Lower lobe of right lung (tissue), 2 donors: Measurements from ENCODE around the gene DGKI. TPM values are rescaled to one million over a fixed set of nuclear protein-coding genes. Genes with fewer than 3 reads are reported as not detected.

Experiments used
- ATAC-seq, 2 donors: fragments of 200-7000 bp; cut with Tn5 transposase; one replicate each; pipeline ENCODE4 v1.9.1; 2020 to 2022; ENCODE audit warnings: mild to moderate bottlenecking in 2 of 2, moderate library complexity in 2 of 2
- DNase-seq: peaks from one replicate; pipeline ENCODE4 v3.0.0-alpha.2; 2020
- H3K27ac ChIP-seq: fragments of 200-600 bp; one replicate; pipeline ENCODE4 v1.8.0; 2022
- H3K27me3 ChIP-seq: fragments of 200-600 bp; one replicate; pipeline ENCODE4 v1.8.0; 2022; ENCODE audit warnings: low read depth
- H3K36me3 ChIP-seq: fragments of 200-600 bp; one replicate; pipeline ENCODE4 v1.8.0; 2022; ENCODE audit warnings: mild to moderate bottlenecking
- H3K4me1 ChIP-seq: fragments of 200-600 bp; one replicate; pipeline ENCODE4 v1.8.0; 2022
- H3K4me3 ChIP-seq: fragments of 200-600 bp; one replicate; pipeline ENCODE4 v1.8.0; 2022; ENCODE audit warnings: mild to moderate bottlenecking
- H3K9me3 ChIP-seq: fragments of 200-600 bp; one replicate; pipeline ENCODE4 v1.8.0; 2022
- CTCF ChIP-seq: fragments of 200-600 bp; IDR thresholded peaks from one replicate; pipeline ENCODE4 v1.8.0; 2022; ENCODE audit warnings: antibody characterized with exemption, mild to moderate bottlenecking
- intact Hi-C: fragments of 100-400 bp; cut with DNase I; formaldehyde crosslinking; loops from one replicate; pipeline ENCODE4 v1.11.0; 2022
- total RNA-seq: library from RNA; stranded (reverse); fragmentation: NEBNext Ultra II Directional; extraction: Animal tissue kit (Norgen Biotek cat#: 25700); gene quantifications from one replicate; pipeline ENCODE4 v1.2.1, GENCODE V29; 2021
- donor health status: DM: no; HTN: yes; CAD: no; lungs with severe emphysema.

Gene DGKI
- total RNA-seq, 1 donor from 2014 or later: 0.09 TPM

- no peak for TF ChIP-seq CTCF
- Histone ChIP-seq H3K27ac (no peak overlapping the region), H3K4me1 (no peaks in the 10 kb centered on the region), H3K27me3 (no peaks in the 10 kb centered on the region), H3K4me3 (no peak overlapping the region), H3K36me3 (no peaks in the 10 kb centered on the region), H3K9me3 (no peaks in the 10 kb centered on the region)
- DNase-seq: no peak
- no peak for ATAC-seq
- intact Hi-C loops: no loop called here
Measured at GRCh38 chr7:137728426-137728825, 118.3 kb downstream of the DGKI start.

GRCh38 chr7:137727413-137727812 lies 119.4 kb downstream of the DGKI start:
- no peaks in the 10 kb centered on the region for H3K36me3 ChIP-seq
- no peak overlapping the region for H3K27ac ChIP-seq
- ATAC-seq (no peak), DNase-seq (no peak)
- intact Hi-C loops: no loop called here
- no peaks in the 10 kb centered on the region for H3K4me1 ChIP-seq
- no peaks in the 10 kb centered on the region for H3K9me3 ChIP-seq
- no peak for TF ChIP-seq CTCF
- no peaks in the 10 kb centered on the region for H3K27me3 ChIP-seq
- no peak overlapping the region for H3K4me3 ChIP-seq

DNA sequence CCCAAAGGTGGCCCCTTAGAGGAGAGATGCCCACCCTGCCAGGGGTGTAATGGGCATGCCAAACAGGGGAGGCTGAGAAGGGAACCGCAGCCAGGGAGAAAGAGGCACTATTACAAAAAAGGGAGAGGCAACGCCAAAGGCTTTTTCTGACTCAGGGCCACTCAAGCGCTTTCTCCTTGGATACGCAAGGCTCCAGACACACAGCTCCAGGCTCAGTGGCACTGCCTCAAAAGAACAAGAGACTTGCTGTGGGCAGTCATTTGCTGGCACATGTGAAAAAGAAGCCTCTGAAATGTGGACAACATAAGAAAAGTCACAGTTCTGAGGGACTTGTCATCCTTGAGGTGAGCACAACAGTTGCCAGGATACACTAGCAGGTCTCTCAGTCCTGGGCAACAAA lies 128.4 kb downstream of the DGKI start:
- no peak overlapping the region for H3K27ac ChIP-seq
- no peaks in the 10 kb centered on the region for H3K9me3 ChIP-seq
- no peaks in the 10 kb centered on the region for H3K27me3 ChIP-seq
- no peak for ATAC-seq
- TF ChIP-seq CTCF: no peak
- no peaks in the 10 kb centered on the region for H3K4me1 ChIP-seq
- H3K36me3 ChIP-seq: no peaks in the 10 kb centered on the region
- intact Hi-C loops: no loop called here
- no peak for DNase-seq
- H3K4me3 ChIP-seq: no peak overlapping the region

- H3K4me3 ChIP-seq: no peak overlapping the region
- DNase-seq (no peak), ATAC-seq (peak in 1 of 2 donors; percentile 47)
- TF ChIP-seq CTCF: no peak
- H3K27ac ChIP-seq: no peak overlapping the region
- no peaks in the 10 kb centered on the region for H3K9me3 ChIP-seq
- no peaks in the 10 kb centered on the region for H3K36me3 ChIP-seq
- no peaks in the 10 kb centered on the region for H3K4me1 ChIP-seq
- H3K27me3 ChIP-seq: no peaks in the 10 kb centered on the region
- intact Hi-C loops: no loop called here
Measured at GRCh38 chr7:137717811-137718271, 128.9 kb downstream of the DGKI start.

DNA sequence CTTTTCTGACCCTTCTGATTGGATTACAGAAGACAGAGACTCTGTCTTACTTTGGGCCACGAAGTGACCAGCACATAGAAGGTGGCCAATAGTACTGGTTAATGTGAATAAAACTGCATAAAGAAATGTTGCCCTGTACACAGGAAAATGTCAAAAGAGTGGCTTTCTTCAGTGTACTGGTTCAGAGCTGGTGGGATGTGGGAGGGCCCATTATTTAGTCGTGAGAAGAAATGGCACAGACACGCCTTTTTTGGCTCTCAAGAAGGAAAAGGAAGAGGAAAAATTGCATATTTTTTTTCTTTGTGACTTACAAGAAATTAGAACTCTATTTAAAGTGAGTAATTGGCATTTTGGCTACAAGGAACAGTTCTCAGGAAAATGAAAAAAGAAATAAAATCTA lies 129.7 kb downstream of the DGKI start:
- Histone ChIP-seq H3K27me3 (no peaks in the 10 kb centered on the region), H3K36me3 (no peaks in the 10 kb centered on the region), H3K4me3 (no peak overlapping the region), H3K9me3 (no peaks in the 10 kb centered on the region), H3K27ac (no peak overlapping the region), H3K4me1 (no peaks in the 10 kb centered on the region)
- no peak for TF ChIP-seq CTCF
- no peak for ATAC-seq
- DNase-seq: no peak
- intact Hi-C loops: no loop called here

GRCh38 chr7:137716061-137716460 lies 130.7 kb downstream of the DGKI start:
- H3K4me3 ChIP-seq: no peak overlapping the region
- ATAC-seq (no peak), DNase-seq (no peak)
- H3K27ac ChIP-seq: no peak overlapping the region
- no peaks in the 10 kb centered on the region for H3K27me3 ChIP-seq
- no peaks in the 10 kb centered on the region for H3K4me1 ChIP-seq
- no peaks in the 10 kb centered on the region for H3K36me3 ChIP-seq
- TF ChIP-seq CTCF: no peak
- intact Hi-C loops: no loop called here
- H3K9me3 ChIP-seq: no peaks in the 10 kb centered on the region
